ENCODE results near the gene RSRC1.

DNA sequence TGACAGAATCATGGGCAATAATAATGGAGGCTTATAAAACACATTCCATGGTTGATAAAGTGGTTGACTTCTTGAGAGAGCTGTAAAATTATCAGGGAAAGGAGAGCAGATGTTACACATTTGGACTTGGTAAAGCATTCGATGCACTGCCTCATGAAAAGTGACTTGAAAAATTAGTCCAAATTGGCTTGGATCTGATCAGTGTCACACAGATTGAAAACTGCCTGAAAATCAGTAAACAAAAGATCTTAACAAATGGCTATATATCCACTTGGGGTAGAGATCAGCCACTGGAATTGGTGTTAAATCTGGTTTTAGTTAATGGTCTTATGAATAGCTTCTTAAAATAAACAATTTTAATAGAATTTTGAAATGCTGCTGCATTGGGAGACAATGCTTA lies 24.0 kb upstream of the RSRC1 start:
- TF ChIP-seq POLR2A (IDR thresholded peaks at IDR 0.05) (no peak), POLR2AphosphoS5 (IDR thresholded peaks at IDR 0.05; ENCODE audit: insufficient read depth in 1 of 2, low read depth in 1 of 2) (no peak)
- TF ChIP-seq, protein P1, sequence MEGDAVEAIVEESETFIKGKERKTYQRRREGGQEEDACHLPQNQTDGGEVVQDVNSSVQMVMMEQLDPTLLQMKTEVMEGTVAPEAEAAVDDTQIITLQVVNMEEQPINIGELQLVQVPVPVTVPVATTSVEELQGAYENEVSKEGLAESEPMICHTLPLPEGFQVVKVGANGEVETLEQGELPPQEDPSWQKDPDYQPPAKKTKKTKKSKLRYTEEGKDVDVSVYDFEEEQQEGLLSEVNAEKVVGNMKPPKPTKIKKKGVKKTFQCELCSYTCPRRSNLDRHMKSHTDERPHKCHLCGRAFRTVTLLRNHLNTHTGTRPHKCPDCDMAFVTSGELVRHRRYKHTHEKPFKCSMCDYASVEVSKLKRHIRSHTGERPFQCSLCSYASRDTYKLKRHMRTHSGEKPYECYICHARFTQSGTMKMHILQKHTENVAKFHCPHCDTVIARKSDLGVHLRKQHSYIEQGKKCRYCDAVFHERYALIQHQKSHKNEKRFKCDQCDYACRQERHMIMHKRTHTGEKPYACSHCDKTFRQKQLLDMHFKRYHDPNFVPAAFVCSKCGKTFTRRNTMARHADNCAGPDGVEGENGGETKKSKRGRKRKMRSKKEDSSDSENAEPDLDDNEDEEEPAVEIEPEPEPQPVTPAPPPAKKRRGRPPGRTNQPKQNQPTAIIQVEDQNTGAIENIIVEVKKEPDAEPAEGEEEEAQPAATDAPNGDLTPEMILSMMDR (IDR thresholded peaks at IDR 0.05) = no peak
